ENCODE results near the gene PTPRB. TPM values are rescaled to one million over a fixed set of nuclear protein-coding genes. Genes with fewer than 3 reads are reported as not detected.

Gene PTPRB
- total and polyA plus RNA-seq, 2 donors (not counting 1 experiment from before 2014, with no cell fraction given): 0.01 TPM; not detected in 1

GRCh38 chr12:70543444-70543843 is 93.8 kb downstream of the PTPRB start:
- Histone ChIP-seq H3K36me3 (replicated peaks in 1 of 2; ENCODE audit: control extremely low read depth in 1 of 2, control insufficient read depth in 1 of 2, extremely low read depth in 1 of 2, insufficient read depth in 2 of 2, low read length in 1 of 2) (no peaks in the 10 kb centered on the region), H3K4me3 (ENCODE audit: control extremely low read depth in 1 of 5, extremely low read depth in 1 of 5, insufficient read depth in 1 of 5, low read depth in 2 of 5, low read length in 4 of 5) (no peak overlapping the region), H2AFZ (ENCODE audit: insufficient read depth, low read depth, low read length, poor library complexity, severe bottlenecking) (no peak overlapping the region), H3K79me2 (ENCODE audit: control insufficient read depth, insufficient read depth, low read length) (no peaks in the 10 kb centered on the region), H3K4me2 (replicated peaks; ENCODE audit: low read depth, low read length, poor library complexity, severe bottlenecking) (no peak overlapping the region), H3K9me3 (ENCODE audit: control extremely low read depth in 1 of 3, control insufficient read depth in 2 of 3, insufficient read depth in 1 of 3, low read length in 2 of 3) (peaks cover 0 to 1% (median 0%) of the 10 kb centered on the region in 3 donors), H3K9ac (ENCODE audit: low read length) (no peak overlapping the region), H3K4me1 (ENCODE audit: control insufficient read depth in 2 of 2, insufficient read depth in 2 of 2, low read length in 2 of 2) (no peaks in the 10 kb centered on the region), H4K20me1 (ENCODE audit: control insufficient read depth, insufficient read depth, low read length, poor library complexity, severe bottlenecking) (no peaks in the 10 kb centered on the region), H3K27ac (ENCODE audit: low read length in 2 of 2) (no peak overlapping the region), H3K27me3 (replicated peaks in 1 of 4; ENCODE audit: control extremely low read depth in 1 of 4, control insufficient read depth in 3 of 4, insufficient read depth in 4 of 4, low read length in 3 of 4) (no peaks in the 10 kb centered on the region)
- TF ChIP-seq EZH2 (IDR thresholded peaks at IDR 0.05; ENCODE audit: borderline replicate concordance, insufficient read depth, low read depth, low read length, poor library complexity, severe bottlenecking): no peak
- TF ChIP-seq, protein P1, sequence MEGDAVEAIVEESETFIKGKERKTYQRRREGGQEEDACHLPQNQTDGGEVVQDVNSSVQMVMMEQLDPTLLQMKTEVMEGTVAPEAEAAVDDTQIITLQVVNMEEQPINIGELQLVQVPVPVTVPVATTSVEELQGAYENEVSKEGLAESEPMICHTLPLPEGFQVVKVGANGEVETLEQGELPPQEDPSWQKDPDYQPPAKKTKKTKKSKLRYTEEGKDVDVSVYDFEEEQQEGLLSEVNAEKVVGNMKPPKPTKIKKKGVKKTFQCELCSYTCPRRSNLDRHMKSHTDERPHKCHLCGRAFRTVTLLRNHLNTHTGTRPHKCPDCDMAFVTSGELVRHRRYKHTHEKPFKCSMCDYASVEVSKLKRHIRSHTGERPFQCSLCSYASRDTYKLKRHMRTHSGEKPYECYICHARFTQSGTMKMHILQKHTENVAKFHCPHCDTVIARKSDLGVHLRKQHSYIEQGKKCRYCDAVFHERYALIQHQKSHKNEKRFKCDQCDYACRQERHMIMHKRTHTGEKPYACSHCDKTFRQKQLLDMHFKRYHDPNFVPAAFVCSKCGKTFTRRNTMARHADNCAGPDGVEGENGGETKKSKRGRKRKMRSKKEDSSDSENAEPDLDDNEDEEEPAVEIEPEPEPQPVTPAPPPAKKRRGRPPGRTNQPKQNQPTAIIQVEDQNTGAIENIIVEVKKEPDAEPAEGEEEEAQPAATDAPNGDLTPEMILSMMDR (IDR thresholded peaks at IDR 0.05): no peak
- ChIA-PET CTCF (no interaction called here), POLR2A (no interaction called here)
- H3K27ac Mint-ChIP-seq: no peak overlapping the region
- no peaks in the 10 kb centered on the region for H3K4me1 Mint-ChIP-seq
- DNase-seq (no peak), ATAC-seq (ENCODE audit: low read depth) (no peak)
- intact Hi-C loops (cut with micrococcal nuclease): no loop called here
- no peaks in the 10 kb centered on the region for H3K9me3 Mint-ChIP-seq (ENCODE audit: insufficient read depth)
- WGBS (ENCODE audit: insufficient coverage): 91% methylated on average over 5 of the region's 6 CpGs
- H3K4me3 Mint-ChIP-seq: no peak overlapping the region
- peaks cover 7% of the 10 kb centered on the region for H3K27me3 Mint-ChIP-seq

GRCh38 chr12:70540996-70541395 is 96.2 kb downstream of the PTPRB start:
- Histone ChIP-seq H3K9ac (ENCODE audit: low read length) (no peak overlapping the region), H3K36me3 (replicated peaks in 1 of 2; ENCODE audit: control extremely low read depth in 1 of 2, control insufficient read depth in 1 of 2, extremely low read depth in 1 of 2, insufficient read depth in 2 of 2, low read length in 1 of 2) (no peaks in the 10 kb centered on the region), H3K4me1 (ENCODE audit: control insufficient read depth in 2 of 2, insufficient read depth in 2 of 2, low read length in 2 of 2) (no peaks in the 10 kb centered on the region), H3K9me3 (ENCODE audit: control extremely low read depth in 1 of 3, control insufficient read depth in 2 of 3, insufficient read depth in 1 of 3, low read length in 2 of 3) (peaks cover 0 to 1% (median 0%) of the 10 kb centered on the region in 3 donors), H3K4me2 (replicated peaks; ENCODE audit: low read depth, low read length, poor library complexity, severe bottlenecking) (no peak overlapping the region), H3K27ac (ENCODE audit: low read length in 2 of 2) (no peak overlapping the region), H3K79me2 (ENCODE audit: control insufficient read depth, insufficient read depth, low read length) (no peaks in the 10 kb centered on the region), H3K4me3 (ENCODE audit: control extremely low read depth in 1 of 5, extremely low read depth in 1 of 5, insufficient read depth in 1 of 5, low read depth in 2 of 5, low read length in 4 of 5) (no peak overlapping the region), H4K20me1 (ENCODE audit: control insufficient read depth, insufficient read depth, low read length, poor library complexity, severe bottlenecking) (no peaks in the 10 kb centered on the region), H3K27me3 (replicated peaks in 1 of 4; ENCODE audit: control extremely low read depth in 1 of 4, control insufficient read depth in 3 of 4, insufficient read depth in 4 of 4, low read length in 3 of 4) (no peaks in the 10 kb centered on the region), H2AFZ (ENCODE audit: insufficient read depth, low read depth, low read length, poor library complexity, severe bottlenecking) (no peak overlapping the region)
- Mint-ChIP-seq H3K27me3 (peaks cover 4% of the 10 kb centered on the region), H3K4me3 (no peak overlapping the region), H3K27ac (no peak overlapping the region), H3K4me1 (no peaks in the 10 kb centered on the region), H3K9me3 (ENCODE audit: insufficient read depth) (no peaks in the 10 kb centered on the region)
- WGBS (ENCODE audit: insufficient coverage): no CpG with 5 or more reads among the region's 1 CpG
- intact Hi-C loops (cut with micrococcal nuclease): no loop called here
- ChIA-PET POLR2A (no interaction called here), CTCF (no interaction called here)
- TF ChIP-seq, protein P1 (IDR thresholded peaks at IDR 0.05): no peak
- TF ChIP-seq EZH2 (IDR thresholded peaks at IDR 0.05; ENCODE audit: borderline replicate concordance, insufficient read depth, low read depth, low read length, poor library complexity, severe bottlenecking): no peak
- ATAC-seq (ENCODE audit: low read depth) (no peak), DNase-seq (no peak)
